GM12865 (cell line): ENCODE data around the gene HTR2A.

Source experiments
- DNase-seq: peaks from one replicate; pipeline ENCODE4 v3.0.0; 2010; ENCODE audit warnings: low read depth
- H3K4me3 ChIP-seq: 2 replicates; pipeline ENCODE4 v1.5.1; 2011; ENCODE audit warnings: mild to moderate bottlenecking, low read depth, low read length, control low read depth
- CTCF ChIP-seq: IDR thresholded peaks from 2 replicates; pipeline ENCODE4 v1.5.1; 2011; ENCODE audit warnings: low read length, control low read depth, low read depth, inconsistent platforms; ENCODE audit not compliant: insufficient read depth; ENCODE audit errors: missing control alignments

HTR2A gene

GRCh38 chr13:46896341-46897137, at the start of gene HTR2A:
TSS of gene HTR2A (minus strand) at chr13:46897053. CDS start at chr13:46895906, 1,147 bp downstream.
- no peak for TF ChIP-seq CTCF
- H3K4me3 ChIP-seq = no peak within 1 kb of the TSS
- DNase-seq = peak; percentile 5

- TF ChIP-seq CTCF = no peak
- DNase-seq = no peak
- no peak overlapping the region for H3K4me3 ChIP-seq
These were observed 39.7 kb upstream of the HTR2A start for GRCh38 chr13:46936525-46936924.

- H3K4me3 ChIP-seq = no peak overlapping the region
- no peak for TF ChIP-seq CTCF
- peak; percentile 30 for DNase-seq
These were observed 37.9 kb upstream of the HTR2A start for GRCh38 chr13:46934749-46935148.

GRCh38 chr13:46926916-46927590, 30.2 kb upstream of the HTR2A start:
- no peak for DNase-seq
- H3K4me3 ChIP-seq = no peak overlapping the region
- TF ChIP-seq CTCF = no peak

GRCh38 chr13:46925486-46925885, 28.6 kb upstream of the HTR2A start:
- DNase-seq = no peak
- TF ChIP-seq CTCF = no peak
- H3K4me3 ChIP-seq = no peak overlapping the region

GRCh38 chr13:46914341-46914740, 17.5 kb upstream of the HTR2A start:
- DNase-seq = no peak
- H3K4me3 ChIP-seq = no peak overlapping the region
- TF ChIP-seq CTCF = no peak
